ENCODE data around the gene CAMKK1.

DNA sequence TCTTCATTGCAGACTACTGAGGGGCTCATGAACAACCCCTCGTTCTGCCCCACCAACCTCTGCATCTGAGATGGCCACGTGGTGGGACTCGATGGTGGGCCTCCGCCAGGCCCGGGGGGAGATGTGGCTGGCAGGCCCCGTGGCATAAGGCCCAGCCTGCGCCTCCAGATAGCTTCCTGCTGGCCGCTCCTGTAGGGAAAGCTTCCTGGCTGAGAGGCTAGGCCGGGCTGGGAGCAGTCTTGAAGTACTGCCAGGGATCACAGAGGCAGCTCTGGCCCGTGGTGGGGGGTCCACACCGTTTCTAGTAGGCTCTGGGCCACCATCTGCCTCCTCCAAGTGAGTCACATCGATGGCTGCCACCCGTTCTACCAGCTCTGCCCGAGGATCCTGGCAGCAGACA lies 7.6 kb downstream of the CAMKK1 start:
- no peak for TF ChIP-seq POLR2AphosphoS5 (IDR thresholded peaks at IDR 0.05; ENCODE audit: low read depth)
- TF ChIP-seq EZH2phosphoT487 (IDR thresholded peaks at IDR 0.05; ENCODE audit: unreplicated experiment): no peak
- TF ChIP-seq, protein P1, sequence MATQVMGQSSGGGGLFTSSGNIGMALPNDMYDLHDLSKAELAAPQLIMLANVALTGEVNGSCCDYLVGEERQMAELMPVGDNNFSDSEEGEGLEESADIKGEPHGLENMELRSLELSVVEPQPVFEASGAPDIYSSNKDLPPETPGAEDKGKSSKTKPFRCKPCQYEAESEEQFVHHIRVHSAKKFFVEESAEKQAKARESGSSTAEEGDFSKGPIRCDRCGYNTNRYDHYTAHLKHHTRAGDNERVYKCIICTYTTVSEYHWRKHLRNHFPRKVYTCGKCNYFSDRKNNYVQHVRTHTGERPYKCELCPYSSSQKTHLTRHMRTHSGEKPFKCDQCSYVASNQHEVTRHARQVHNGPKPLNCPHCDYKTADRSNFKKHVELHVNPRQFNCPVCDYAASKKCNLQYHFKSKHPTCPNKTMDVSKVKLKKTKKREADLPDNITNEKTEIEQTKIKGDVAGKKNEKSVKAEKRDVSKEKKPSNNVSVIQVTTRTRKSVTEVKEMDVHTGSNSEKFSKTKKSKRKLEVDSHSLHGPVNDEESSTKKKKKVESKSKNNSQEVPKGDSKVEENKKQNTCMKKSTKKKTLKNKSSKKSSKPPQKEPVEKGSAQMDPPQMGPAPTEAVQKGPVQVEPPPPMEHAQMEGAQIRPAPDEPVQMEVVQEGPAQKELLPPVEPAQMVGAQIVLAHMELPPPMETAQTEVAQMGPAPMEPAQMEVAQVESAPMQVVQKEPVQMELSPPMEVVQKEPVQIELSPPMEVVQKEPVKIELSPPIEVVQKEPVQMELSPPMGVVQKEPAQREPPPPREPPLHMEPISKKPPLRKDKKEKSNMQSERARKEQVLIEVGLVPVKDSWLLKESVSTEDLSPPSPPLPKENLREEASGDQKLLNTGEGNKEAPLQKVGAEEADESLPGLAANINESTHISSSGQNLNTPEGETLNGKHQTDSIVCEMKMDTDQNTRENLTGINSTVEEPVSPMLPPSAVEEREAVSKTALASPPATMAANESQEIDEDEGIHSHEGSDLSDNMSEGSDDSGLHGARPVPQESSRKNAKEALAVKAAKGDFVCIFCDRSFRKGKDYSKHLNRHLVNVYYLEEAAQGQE (IDR thresholded peaks at IDR 0.05; ENCODE audit: unreplicated experiment): no peak
- TF ChIP-seq, protein P2, sequence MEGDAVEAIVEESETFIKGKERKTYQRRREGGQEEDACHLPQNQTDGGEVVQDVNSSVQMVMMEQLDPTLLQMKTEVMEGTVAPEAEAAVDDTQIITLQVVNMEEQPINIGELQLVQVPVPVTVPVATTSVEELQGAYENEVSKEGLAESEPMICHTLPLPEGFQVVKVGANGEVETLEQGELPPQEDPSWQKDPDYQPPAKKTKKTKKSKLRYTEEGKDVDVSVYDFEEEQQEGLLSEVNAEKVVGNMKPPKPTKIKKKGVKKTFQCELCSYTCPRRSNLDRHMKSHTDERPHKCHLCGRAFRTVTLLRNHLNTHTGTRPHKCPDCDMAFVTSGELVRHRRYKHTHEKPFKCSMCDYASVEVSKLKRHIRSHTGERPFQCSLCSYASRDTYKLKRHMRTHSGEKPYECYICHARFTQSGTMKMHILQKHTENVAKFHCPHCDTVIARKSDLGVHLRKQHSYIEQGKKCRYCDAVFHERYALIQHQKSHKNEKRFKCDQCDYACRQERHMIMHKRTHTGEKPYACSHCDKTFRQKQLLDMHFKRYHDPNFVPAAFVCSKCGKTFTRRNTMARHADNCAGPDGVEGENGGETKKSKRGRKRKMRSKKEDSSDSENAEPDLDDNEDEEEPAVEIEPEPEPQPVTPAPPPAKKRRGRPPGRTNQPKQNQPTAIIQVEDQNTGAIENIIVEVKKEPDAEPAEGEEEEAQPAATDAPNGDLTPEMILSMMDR (conservative IDR thresholded peaks at IDR 0.05; ENCODE audit: low read depth in 2 of 2): no peak
- TF ChIP-seq EZH2 (IDR thresholded peaks at IDR 0.05; ENCODE audit: low read depth, unreplicated experiment): no peak

Measured in GM23338 (cell line).